Measurements from ENCODE around the gene MOGAT1.
"Not testable (repeated sequence)": the region's sequence is repeated elsewhere in the genome, so short reads cannot be mapped to it uniquely, and the experiment has no call there.

The MOGAT1 gene

GRCh38 chr2:222711315-222711940 lies 40.0 kb downstream of the MOGAT1 start:
- DNase-seq: no peak

DNA sequence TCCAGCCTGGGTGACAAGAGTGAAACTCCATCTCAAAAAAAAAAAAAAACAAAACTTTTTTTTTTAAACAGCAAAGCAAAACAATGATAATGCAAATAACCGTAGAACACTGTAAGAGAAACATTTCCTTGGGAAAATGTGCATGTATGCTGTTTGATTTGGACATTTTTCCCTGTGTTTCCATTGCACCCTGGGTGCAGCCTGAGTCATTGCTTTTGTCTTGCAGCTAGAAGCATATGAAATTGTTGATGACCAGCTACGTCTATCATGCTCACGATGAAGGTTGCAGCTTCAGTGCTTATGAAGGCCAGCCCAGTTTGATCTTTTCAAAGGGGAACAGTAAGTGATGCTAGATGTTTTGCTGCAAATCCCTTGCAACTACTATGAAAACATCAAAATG lies 41.5 kb downstream of the MOGAT1 start:
- no peak for DNase-seq

GRCh38 chr2:222714361-222715241 lies 43.1 kb downstream of the MOGAT1 start:
- no peak for DNase-seq

DNA sequence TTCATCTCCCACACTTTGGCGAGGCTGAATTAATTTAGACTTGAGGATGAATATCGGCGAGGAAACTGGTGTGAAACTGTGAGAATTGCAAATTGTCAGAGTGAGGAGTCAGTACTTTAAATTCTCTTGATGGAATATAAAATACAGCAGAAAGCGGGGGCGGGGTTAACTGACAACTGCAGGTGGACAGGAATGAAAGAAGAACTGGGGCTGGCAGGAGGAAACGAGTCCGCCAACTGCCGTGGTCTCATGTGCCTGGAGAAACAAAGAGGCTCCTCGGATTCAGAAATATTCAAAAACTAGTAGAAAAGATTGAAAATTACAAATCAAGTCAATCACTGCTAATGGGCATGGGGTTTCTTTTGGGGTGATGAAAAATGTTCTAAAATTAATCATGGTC lies 44.3 kb downstream of the MOGAT1 start:
- DNase-seq: no peak

GRCh38 chr2:222719787-222720186 lies 48.3 kb downstream of the MOGAT1 start:
- DNase-seq: not testable (repeated sequence)

GRCh38 chr2:222721597-222721996 lies 50.1 kb downstream of the MOGAT1 start:
- DNase-seq: not testable (repeated sequence)

GRCh38 chr2:222722327-222722946 lies 51.0 kb downstream of the MOGAT1 start:
- no peak for DNase-seq

- DNase-seq: no peak
Measured at GRCh38 chr2:222724208-222724607, 52.8 kb downstream of the MOGAT1 start.

DNA sequence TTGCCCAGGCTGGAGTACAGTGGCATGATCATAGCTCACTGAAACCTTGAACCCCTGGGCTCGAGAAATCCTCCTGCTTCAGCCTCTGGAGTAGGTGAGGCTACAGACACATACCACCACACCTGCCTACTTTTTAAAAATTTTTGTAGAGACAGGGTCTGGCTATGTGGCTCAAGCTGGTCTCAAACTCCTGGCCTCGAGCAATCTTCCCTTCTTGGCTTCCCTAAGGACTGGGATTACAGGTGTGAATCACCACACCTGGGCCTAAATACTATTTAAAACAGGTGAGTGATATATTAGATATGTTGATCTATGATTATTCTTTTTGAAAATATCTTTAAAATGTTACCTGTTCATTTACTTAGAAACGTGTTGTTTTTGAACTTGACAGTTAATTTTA lies 57.2 kb downstream of the MOGAT1 start:
- no peak for DNase-seq

DNA sequence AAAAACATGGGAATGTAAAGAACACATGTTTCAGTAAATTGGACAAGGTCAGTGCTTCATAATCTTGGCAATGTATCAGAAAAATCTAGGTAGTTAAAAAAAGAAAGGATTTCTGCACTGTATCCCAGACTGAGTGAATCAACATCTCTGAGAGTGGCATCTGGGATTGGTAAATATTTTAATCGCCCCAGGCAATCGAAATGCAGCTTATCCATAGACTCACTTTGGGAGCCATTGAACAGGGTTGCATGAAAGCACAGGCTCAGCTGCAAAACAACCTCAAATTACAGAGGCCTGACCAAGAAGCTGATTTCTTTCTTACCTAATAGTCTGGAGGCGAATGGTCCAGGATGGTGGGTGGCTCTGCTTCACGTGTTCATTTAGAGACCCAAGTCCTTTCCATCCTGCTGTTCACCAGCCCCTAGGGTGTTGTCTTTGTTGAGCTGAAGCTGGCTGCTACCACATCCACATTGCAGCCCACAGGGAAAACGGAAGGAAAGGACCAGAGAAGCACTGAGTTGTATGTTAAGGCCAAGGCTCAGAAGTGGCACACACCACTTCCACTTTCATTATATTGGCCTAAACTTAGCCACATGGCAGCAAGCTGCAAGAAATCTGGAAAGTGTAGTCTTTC lies 59.0 kb downstream of the MOGAT1 start:
- no peak for DNase-seq

GRCh38 chr2:222731201-222731621 lies 59.8 kb downstream of the MOGAT1 start:
- DNase-seq: no peak

DNA sequence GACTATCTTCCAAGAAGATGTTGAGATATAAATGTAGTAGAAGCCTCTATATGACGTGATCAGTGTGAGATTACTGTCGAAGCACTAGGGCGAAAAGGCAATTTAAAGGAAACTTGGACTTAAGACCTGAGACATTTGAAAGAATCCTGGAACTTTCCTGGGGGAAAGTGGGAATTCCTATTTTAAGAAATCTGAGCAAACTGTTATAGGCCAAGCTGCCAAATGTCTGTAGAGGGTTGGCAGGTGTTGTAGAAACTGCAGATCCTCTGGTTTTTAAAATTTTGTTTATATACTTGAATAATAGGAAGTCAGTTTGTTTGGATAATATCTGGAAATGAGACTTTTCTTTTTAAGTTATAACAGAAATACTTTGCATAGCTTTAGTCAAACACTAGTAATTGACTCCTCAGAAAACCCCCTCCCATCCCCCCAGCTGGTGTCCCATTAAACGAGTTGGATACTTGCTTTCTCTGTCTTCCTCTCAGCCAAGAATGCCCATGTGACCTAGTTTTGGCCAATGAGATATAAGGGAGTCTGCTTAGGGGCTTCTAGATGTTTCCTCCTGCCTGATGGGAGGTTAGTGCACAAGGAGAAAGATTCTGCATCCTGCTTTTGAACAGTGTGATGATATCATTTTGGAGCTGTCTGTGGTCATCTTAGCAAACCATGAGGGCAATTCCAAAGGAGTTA lies 61.2 kb downstream of the MOGAT1 start:
- DNase-seq: no peak

GRCh38 chr2:222733470-222733845 lies 62.0 kb downstream of the MOGAT1 start:
- DNase-seq: no peak

- DNase-seq: no peak
Measured at GRCh38 chr2:222733846-222734702, 62.6 kb downstream of the MOGAT1 start.

- no peak for DNase-seq
Measured at GRCh38 chr2:222734703-222735014, 63.2 kb downstream of the MOGAT1 start.

- DNase-seq: no peak
Measured at GRCh38 chr2:222736301-222736700, 64.8 kb downstream of the MOGAT1 start.

DNA sequence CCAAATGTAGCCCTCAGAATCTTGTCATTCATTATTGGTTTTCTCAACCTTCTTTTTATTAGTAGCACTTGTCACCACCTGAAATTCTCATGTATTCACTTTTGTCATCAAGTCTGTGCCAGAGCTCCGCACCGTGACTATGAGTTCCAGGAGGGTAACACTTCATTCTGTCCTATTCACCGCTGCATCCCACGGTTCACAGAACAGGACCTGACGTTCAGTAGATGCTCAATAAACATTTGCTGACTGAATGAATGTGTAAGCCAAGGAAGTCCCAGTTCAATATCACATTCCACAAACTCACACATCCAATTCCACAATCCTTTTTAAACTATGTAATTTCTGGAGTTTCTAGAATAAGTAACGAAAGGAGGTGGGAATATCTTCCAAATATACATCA lies 65.5 kb downstream of the MOGAT1 start:
- DNase-seq: no peak

GRCh38 chr2:222738312-222738711 lies 66.9 kb downstream of the MOGAT1 start:
- DNase-seq: no peak

GRCh38 chr2:222738809-222739208 lies 67.4 kb downstream of the MOGAT1 start:
- no peak for DNase-seq

DNA sequence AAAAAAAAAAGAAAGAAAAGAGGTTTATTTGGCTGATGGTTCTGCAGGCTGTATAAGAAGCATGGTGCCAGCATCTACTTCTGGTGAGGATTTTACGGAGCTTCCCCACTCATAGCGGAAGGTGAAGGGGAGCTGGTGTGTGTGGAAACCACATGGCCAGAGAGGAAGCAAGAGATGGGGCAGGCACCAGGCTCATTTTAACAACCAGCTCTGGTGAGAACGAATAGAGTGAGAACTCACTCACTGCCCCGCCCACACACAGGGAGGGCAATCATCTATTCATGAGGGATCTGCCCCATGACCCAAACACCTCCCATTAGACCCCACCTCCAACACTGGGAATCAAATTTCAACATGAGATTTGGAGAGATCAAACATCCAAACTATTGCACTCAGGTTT lies 68.5 kb downstream of the MOGAT1 start:
- no peak for DNase-seq

DNA sequence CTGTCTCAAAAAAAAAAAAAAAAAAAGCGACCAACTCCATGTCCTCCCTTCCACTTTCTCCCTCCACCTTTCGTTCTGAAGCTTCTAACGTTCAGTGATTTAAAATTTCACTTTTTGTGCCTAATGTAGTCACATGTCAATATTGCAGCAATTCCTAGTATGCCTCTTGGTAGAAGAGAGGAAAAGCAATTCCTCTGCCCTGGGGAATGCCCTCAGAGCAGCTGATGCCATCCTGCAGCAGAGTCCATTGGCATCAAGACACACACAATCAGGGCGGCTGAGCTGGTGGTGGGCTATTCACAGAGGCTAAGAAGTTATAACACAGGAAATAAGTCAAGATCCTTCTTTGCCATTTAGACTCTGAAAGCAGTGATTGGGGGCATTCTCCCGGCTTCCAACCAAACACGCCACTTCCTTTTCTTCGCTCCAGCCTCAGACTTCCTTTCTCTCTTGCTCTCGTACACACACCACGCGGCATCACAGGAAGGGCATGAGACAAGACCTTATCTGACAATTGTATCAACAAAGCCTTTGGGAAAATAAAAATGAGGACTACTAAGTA lies 71.9 kb downstream of the MOGAT1 start:
- DNase-seq: no peak

All from activated gamma-delta T cell treated with Interleukin-2 at 50 U/mL for 16 hours (primary cell).